Stimulated activated CD8-positive, alpha-beta memory T cell treated with anti-CD3 and anti-CD28 coated beads, Interleukin-7, amount 100 ng/mL, for 4 hours (primary cell): ENCODE results near the gene C1orf122.

Experiments
- DNase-seq, 2 donors: peaks; one replicate each; pipeline ENCODE4 v3.0.0-alpha.2; 2020; ENCODE audit warnings: low read depth in 2 of 2

The C1orf122 gene

GRCh38 chr1:37845049-37845646 is 37.6 kb downstream of the C1orf122 start:
- no peak for DNase-seq

- DNase-seq, result no peak
These were observed 38.2 kb downstream of the C1orf122 start for GRCh38 chr1:37845786-37846185.

GRCh38 chr1:37846647-37847339 is 39.2 kb downstream of the C1orf122 start:
- DNase-seq, result no peak

GRCh38 chr1:37849480-37849879 is 41.9 kb downstream of the C1orf122 start:
- DNase-seq, result no peak

GRCh38 chr1:37850352-37850955 is 42.9 kb downstream of the C1orf122 start:
- no peak for DNase-seq

GRCh38 chr1:37851262-37851661 is 43.7 kb downstream of the C1orf122 start:
- DNase-seq, result no peak

- no peak for DNase-seq
These were observed 44.2 kb downstream of the C1orf122 start for GRCh38 chr1:37851782-37852210.

- no peak for DNase-seq
These were observed 45.6 kb downstream of the C1orf122 start for GRCh38 chr1:37853157-37853556.

GRCh38 chr1:37854406-37854805 is 46.8 kb downstream of the C1orf122 start:
- DNase-seq, result no peak
